ENCODE data around the gene SBF2. TPM values are rescaled to one million over a fixed set of nuclear protein-coding genes. Genes with fewer than 3 reads are reported as not detected.

The SBF2 gene
- total and polyA plus RNA-seq, 9 of the 15 experiments (the other 6 are each of a cell fraction or from before 2014, with no cell fraction given) = 0.80 to 9.5 (median 5.0) TPM

GRCh38 chr11:10333490-10333889 is 39.5 kb upstream of the SBF2 start:
- in situ Hi-C loops (cut with MboI) (no loop called here), intact Hi-C loops (cut with micrococcal nuclease) (no loop called here)
- no peaks in the 10 kb centered on the region for H4K20me1 ChIP-seq (replicated peaks; ENCODE audit: control insufficient read depth, insufficient read depth, low read length)
- CTCF ChIA-PET (ENCODE audit: low intra/inter-chr PET ratio) = no interaction called here
- no peaks in the 10 kb centered on the region for H3K9me3 ChIP-seq (replicated peaks; ENCODE audit: control insufficient read depth, insufficient read depth, low read depth, low read length)
- TF ChIP-seq, protein P1, sequence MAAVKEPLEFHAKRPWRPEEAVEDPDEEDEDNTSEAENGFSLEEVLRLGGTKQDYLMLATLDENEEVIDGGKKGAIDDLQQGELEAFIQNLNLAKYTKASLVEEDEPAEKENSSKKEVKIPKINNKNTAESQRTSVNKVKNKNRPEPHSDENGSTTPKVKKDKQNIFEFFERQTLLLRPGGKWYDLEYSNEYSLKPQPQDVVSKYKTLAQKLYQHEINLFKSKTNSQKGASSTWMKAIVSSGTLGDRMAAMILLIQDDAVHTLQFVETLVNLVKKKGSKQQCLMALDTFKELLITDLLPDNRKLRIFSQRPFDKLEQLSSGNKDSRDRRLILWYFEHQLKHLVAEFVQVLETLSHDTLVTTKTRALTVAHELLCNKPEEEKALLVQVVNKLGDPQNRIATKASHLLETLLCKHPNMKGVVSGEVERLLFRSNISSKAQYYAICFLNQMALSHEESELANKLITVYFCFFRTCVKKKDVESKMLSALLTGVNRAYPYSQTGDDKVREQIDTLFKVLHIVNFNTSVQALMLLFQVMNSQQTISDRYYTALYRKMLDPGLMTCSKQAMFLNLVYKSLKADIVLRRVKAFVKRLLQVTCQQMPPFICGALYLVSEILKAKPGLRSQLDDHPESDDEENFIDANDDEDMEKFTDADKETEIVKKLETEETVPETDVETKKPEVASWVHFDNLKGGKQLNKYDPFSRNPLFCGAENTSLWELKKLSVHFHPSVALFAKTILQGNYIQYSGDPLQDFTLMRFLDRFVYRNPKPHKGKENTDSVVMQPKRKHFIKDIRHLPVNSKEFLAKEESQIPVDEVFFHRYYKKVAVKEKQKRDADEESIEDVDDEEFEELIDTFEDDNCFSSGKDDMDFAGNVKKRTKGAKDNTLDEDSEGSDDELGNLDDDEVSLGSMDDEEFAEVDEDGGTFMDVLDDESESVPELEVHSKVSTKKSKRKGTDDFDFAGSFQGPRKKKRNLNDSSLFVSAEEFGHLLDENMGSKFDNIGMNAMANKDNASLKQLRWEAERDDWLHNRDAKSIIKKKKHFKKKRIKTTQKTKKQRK (IDR thresholded peaks at IDR 0.05; ENCODE audit: borderline replicate concordance, low read depth, low read length) = no peak
- TF ChIP-seq GTF2F1 (IDR thresholded peaks at IDR 0.05; ENCODE audit: low read depth, low read length) (no peak), KLF16 (IDR thresholded peaks at IDR 0.05) (no peak), ZBTB9 (CRISPR knock-in tag; IDR thresholded peaks at IDR 0.05) (no peak), TCFL5 (CRISPR knock-in tag; conservative IDR thresholded peaks at IDR 0.05) (no peak), FOXK1 (CRISPR knock-in tag; IDR thresholded peaks at IDR 0.05; ENCODE audit: borderline replicate concordance) (no peak), E2F3 (CRISPR knock-in tag; IDR thresholded peaks at IDR 0.05) (no peak), KHSRP (IDR thresholded peaks at IDR 0.05) (no peak), GABPB1 (CRISPR knock-in tag; IDR thresholded peaks at IDR 0.05) (no peak)
- TF ChIP-seq, protein P2, sequence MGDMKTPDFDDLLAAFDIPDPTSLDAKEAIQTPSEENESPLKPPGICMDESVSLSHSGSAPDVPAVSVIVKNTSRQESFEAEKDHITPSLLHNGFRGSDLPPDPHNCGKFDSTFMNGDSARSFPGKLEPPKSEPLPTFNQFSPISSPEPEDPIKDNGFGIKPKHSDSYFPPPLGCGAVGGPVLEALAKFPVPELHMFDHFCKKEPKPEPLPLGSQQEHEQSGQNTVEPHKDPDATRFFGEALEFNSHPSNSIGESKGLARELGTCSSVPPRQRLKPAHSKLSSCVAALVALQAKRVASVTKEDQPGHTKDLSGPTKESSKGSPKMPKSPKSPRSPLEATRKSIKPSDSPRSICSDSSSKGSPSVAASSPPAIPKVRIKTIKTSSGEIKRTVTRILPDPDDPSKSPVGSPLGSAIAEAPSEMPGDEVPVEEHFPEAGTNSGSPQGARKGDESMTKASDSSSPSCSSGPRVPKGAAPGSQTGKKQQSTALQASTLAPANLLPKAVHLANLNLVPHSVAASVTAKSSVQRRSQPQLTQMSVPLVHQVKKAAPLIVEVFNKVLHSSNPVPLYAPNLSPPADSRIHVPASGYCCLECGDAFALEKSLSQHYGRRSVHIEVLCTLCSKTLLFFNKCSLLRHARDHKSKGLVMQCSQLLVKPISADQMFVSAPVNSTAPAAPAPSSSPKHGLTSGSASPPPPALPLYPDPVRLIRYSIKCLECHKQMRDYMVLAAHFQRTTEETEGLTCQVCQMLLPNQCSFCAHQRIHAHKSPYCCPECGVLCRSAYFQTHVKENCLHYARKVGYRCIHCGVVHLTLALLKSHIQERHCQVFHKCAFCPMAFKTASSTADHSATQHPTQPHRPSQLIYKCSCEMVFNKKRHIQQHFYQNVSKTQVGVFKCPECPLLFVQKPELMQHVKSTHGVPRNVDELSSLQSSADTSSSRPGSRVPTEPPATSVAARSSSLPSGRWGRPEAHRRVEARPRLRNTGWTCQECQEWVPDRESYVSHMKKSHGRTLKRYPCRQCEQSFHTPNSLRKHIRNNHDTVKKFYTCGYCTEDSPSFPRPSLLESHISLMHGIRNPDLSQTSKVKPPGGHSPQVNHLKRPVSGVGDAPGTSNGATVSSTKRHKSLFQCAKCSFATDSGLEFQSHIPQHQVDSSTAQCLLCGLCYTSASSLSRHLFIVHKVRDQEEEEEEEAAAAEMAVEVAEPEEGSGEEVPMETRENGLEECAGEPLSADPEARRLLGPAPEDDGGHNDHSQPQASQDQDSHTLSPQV (IDR thresholded peaks at IDR 0.05) = no peak
- no peaks in the 10 kb centered on the region for H3K9me1 ChIP-seq (ENCODE audit: control insufficient read depth, insufficient read depth, low read length)
- POLR2A ChIA-PET = no interaction called here
- no peak overlapping the region for H3K4me2 ChIP-seq (ENCODE audit: insufficient read depth, low read length)
- H3K36me3 ChIP-seq (ENCODE audit: control insufficient read depth, insufficient read depth, low read length) = no peaks in the 10 kb centered on the region
- H3K27ac ChIP-seq (ENCODE audit: extremely low read depth, low read depth, low read length) = no peak overlapping the region
- BruUV-seq (replicated peaks) = no TSS peak
- H2AFZ ChIP-seq (ENCODE audit: low read depth, low read length) = no peak overlapping the region
- no peak for ATAC-seq
- 0% methylated on average over 1 of the region's 1 CpG for WGBS (ENCODE audit: insufficient coverage, low coverage, missing lambda C conversion rate)
- peaks cover 0 to 5% of the 10 kb centered on the region in 2 experiments; a peak in 1 of 5 replicates for H3K27me3 ChIP-seq (ENCODE audit: control insufficient read depth in 2 of 2, insufficient read depth in 2 of 2, low read length in 2 of 2)
- H3K9ac ChIP-seq (ENCODE audit: insufficient read depth in 1 of 2, low read depth in 2 of 2, low read length in 2 of 2) = no peak overlapping the region
- H3K4me3 ChIP-seq = no peak overlapping the region
- no peaks in the 10 kb centered on the region for H3K79me2 ChIP-seq (ENCODE audit: control insufficient read depth, insufficient read depth, low read length)
- no peaks in the 10 kb centered on the region for H3K4me1 ChIP-seq (replicated peaks in 1 of 2; ENCODE audit: control insufficient read depth in 2 of 2, insufficient read depth in 2 of 2, low read length in 2 of 2)
- no peak for DNase-seq (ENCODE audit: extremely low read depth in 1 of 4, low spot score in 3 of 4)
- no peak for FAIRE-seq
